Measurements from ENCODE around the gene ADIPOR1.
"Not testable (repeated sequence)": the region's sequence is repeated elsewhere in the genome, so short reads cannot be mapped to it uniquely, and the experiment has no call there.

ADIPOR1 gene

GRCh38 chr1:202957733-202958543 lies at the start of gene ADIPOR1:
Gene ADIPOR1, minus strand, starts transcription at chr1:202958312. Its CDS starts 7,242 bp downstream, at chr1:202951070.
- peak; percentile 91 for DNase-seq (ENCODE audit: low spot score)

- peak; percentile 99 for DNase-seq (ENCODE audit: low spot score)
Measured at GRCh38 chr1:203006948-203007871, 49.1 kb upstream of the ADIPOR1 start, which contains the start of gene TMEM183A. Gene TMEM183A, plus strand, starts transcription at chr1:203007374. Its CDS starts 92 bp downstream, at chr1:203007466.

- not testable (repeated sequence) for DNase-seq (ENCODE audit: low spot score)
Measured at GRCh38 chr1:203005395-203006142, 47.5 kb upstream of the ADIPOR1 start.

- DNase-seq (ENCODE audit: low spot score): no peak
Measured at GRCh38 chr1:203002951-203003350, 44.8 kb upstream of the ADIPOR1 start.

- no peak for DNase-seq (ENCODE audit: low spot score)
Measured at GRCh38 chr1:203001986-203002385, 43.9 kb upstream of the ADIPOR1 start.

- no peak for DNase-seq (ENCODE audit: low spot score)
Measured at GRCh38 chr1:203000217-203000944, 42.3 kb upstream of the ADIPOR1 start.

- DNase-seq (ENCODE audit: low spot score): peak; percentile 89
Measured at GRCh38 chr1:202998836-202999750, 41.0 kb upstream of the ADIPOR1 start.

GRCh38 chr1:202994756-202995155 lies 36.6 kb upstream of the ADIPOR1 start:
- DNase-seq (ENCODE audit: low spot score): no peak

GRCh38 chr1:202991112-202991511 lies 33.0 kb upstream of the ADIPOR1 start:
- DNase-seq (ENCODE audit: low spot score): no peak

- DNase-seq (ENCODE audit: low spot score): no peak
Measured at GRCh38 chr1:202989879-202990278, 31.8 kb upstream of the ADIPOR1 start.

GRCh38 chr1:202987922-202988583 lies 29.9 kb upstream of the ADIPOR1 start:
- no peak for DNase-seq (ENCODE audit: low spot score)

- no peak for DNase-seq (ENCODE audit: low spot score)
Measured at GRCh38 chr1:202987255-202987654, 29.1 kb upstream of the ADIPOR1 start.

- DNase-seq (ENCODE audit: low spot score): not testable (repeated sequence)
Measured at GRCh38 chr1:202986120-202986519, 28.0 kb upstream of the ADIPOR1 start.

- DNase-seq (ENCODE audit: low spot score): no peak
Measured at GRCh38 chr1:202982715-202983430, 24.8 kb upstream of the ADIPOR1 start.

GRCh38 chr1:202981939-202982338 lies 23.8 kb upstream of the ADIPOR1 start:
- DNase-seq (ENCODE audit: low spot score): no peak

- DNase-seq (ENCODE audit: low spot score): no peak
Measured at GRCh38 chr1:202979459-202979858, 21.3 kb upstream of the ADIPOR1 start.

- no peak for DNase-seq (ENCODE audit: low spot score)
Measured at GRCh38 chr1:202976633-202977032, 18.5 kb upstream of the ADIPOR1 start.

- no peak for DNase-seq (ENCODE audit: low spot score)
Measured at GRCh38 chr1:202974856-202975255, 16.7 kb upstream of the ADIPOR1 start.

GRCh38 chr1:202972046-202972445 lies 13.9 kb upstream of the ADIPOR1 start:
- DNase-seq (ENCODE audit: low spot score): no peak

Data from NAMALWA (cell line).